HEK293 (cell line): ENCODE measurements around the gene CEP85.

Experiments used
- CTCF ChIA-PET: fragments of 350-600 bp; formaldehyde crosslinking; extraction: SDS; loops from one replicate; lab custom pipeline; 2021; ENCODE audit warnings: antibody characterized with exemption; lab: Yijun Ruan, JAX
- POLR2A ChIA-PET: fragments of 300-600 bp; formaldehyde crosslinking; extraction: SDS; loops from one replicate; lab custom pipeline; 2020; ENCODE audit warnings: antibody characterized with exemption, inconsistent platforms; lab: Yijun Ruan, JAX
- H3K27ac ChIP-seq: fragments of 200-500 bp; sonication (Bioruptor generic); 2 replicates; pipeline ENCODE4 v1.5.1; 2014; ENCODE audit warnings: low read depth, low read length, control low read depth, inconsistent platforms; ENCODE audit errors: extremely low read depth
- H3K36me3 ChIP-seq, 2 experiments: fragments of 200-500 bp in 1 of 2; sonication (Bioruptor generic) in 1 of 2; 1 replicate in 1 of 2; 2 replicates in 1 of 2; pipeline ENCODE4 v1.5.1; 2014 to 2017; ENCODE audit warnings: inconsistent platforms in 2 of 2, low read length in 2 of 2; ENCODE audit not compliant: control insufficient read depth in 2 of 2, insufficient read depth in 1 of 2
- H3K4me1 ChIP-seq: fragments of 200-500 bp; sonication (Bioruptor generic); 2 replicates; pipeline ENCODE4 v1.5.1; 2014; ENCODE audit warnings: mild to moderate bottlenecking, low read length, inconsistent platforms; ENCODE audit not compliant: control insufficient read depth, insufficient read depth
- H3K4me3 ChIP-seq: 2 replicates; pipeline ENCODE4 v1.5.1; 2011; ENCODE audit warnings: low read depth, mild to moderate bottlenecking, control low read depth, low read length, moderate library complexity
- H3K9me3 ChIP-seq: fragments of 200-500 bp; sonication (Bioruptor generic); 2 replicates; pipeline ENCODE4 v1.5.1; 2014; ENCODE audit warnings: low read depth, low read length, inconsistent platforms; ENCODE audit not compliant: control insufficient read depth, insufficient read depth
- EGR2 ChIP-seq: fragments of 450-650 bp; formaldehyde crosslinking; IDR thresholded peaks from 2 replicates; pipeline ENCODE4 v1.5.1; 2016; ENCODE audit warnings: low read depth, missing biosample characterization, missing genetic modification characterization
- FEZF1 ChIP-seq: fragments of 450-650 bp; formaldehyde crosslinking; IDR thresholded peaks from 2 replicates; pipeline ENCODE4 v1.5.1; 2016; ENCODE audit warnings: missing biosample characterization, missing genetic modification characterization
- GLIS1 ChIP-seq: fragments of 450-650 bp; formaldehyde crosslinking; IDR thresholded peaks from 2 replicates; pipeline ENCODE4 v1.5.1; 2016; ENCODE audit warnings: missing biosample characterization, missing genetic modification characterization
- KLF8 ChIP-seq: fragments of 450-650 bp; formaldehyde crosslinking; IDR thresholded peaks from 2 replicates; pipeline ENCODE4 v1.5.1; 2016; ENCODE audit warnings: missing biosample characterization, missing genetic modification characterization
- OVOL3 ChIP-seq: fragments of 450-650 bp; formaldehyde crosslinking; IDR thresholded peaks from 2 replicates; pipeline ENCODE4 v1.5.1; 2016; ENCODE audit warnings: missing biosample characterization, missing genetic modification characterization
- YY2 ChIP-seq: fragments of 450-650 bp; formaldehyde crosslinking; IDR thresholded peaks from 2 replicates; pipeline ENCODE4 v1.5.1; 2016; ENCODE audit warnings: missing biosample characterization, missing genetic modification characterization
- ZFP69B ChIP-seq: fragments of 450-650 bp; formaldehyde crosslinking; IDR thresholded peaks from 2 replicates; pipeline ENCODE4 v1.5.1; 2016; ENCODE audit warnings: missing biosample characterization, missing genetic modification characterization
- ZNF416 ChIP-seq: fragments of 450-650 bp; formaldehyde crosslinking; IDR thresholded peaks from 2 replicates; pipeline ENCODE4 v1.5.1; 2016; ENCODE audit warnings: missing biosample characterization, missing genetic modification characterization
- ZNF514 ChIP-seq: fragments of 450-650 bp; formaldehyde crosslinking; IDR thresholded peaks from 2 replicates; pipeline ENCODE4 v1.5.1; 2016; ENCODE audit warnings: missing biosample characterization, missing genetic modification characterization
- ZNF629 ChIP-seq: fragments of 450-650 bp; formaldehyde crosslinking; IDR thresholded peaks from 2 replicates; pipeline ENCODE4 v1.5.1; 2017; ENCODE audit warnings: missing biosample characterization, missing genetic modification characterization
- ZNF768 ChIP-seq: fragments of 450-650 bp; formaldehyde crosslinking; IDR thresholded peaks from 2 replicates; pipeline ENCODE4 v1.5.1; 2018; ENCODE audit warnings: missing biosample characterization, mild to moderate bottlenecking, missing genetic modification characterization
- TF ChIP-seq, protein P1 (sequence below): fragments of 450-650 bp; formaldehyde crosslinking; IDR thresholded peaks from 2 replicates; pipeline ENCODE4 v1.5.1; 2016; ENCODE audit warnings: missing biosample characterization, missing genetic modification characterization, low read depth
- TF ChIP-seq, protein P2 (sequence below): fragments of 450-650 bp; formaldehyde crosslinking; IDR thresholded peaks from 2 replicates; pipeline ENCODE4 v1.5.1; 2016; ENCODE audit warnings: missing biosample characterization, missing genetic modification characterization
- TF ChIP-seq, protein P3 (sequence below): fragments of 450-650 bp; formaldehyde crosslinking; IDR thresholded peaks from 2 replicates; pipeline ENCODE4 v1.5.1; 2017; ENCODE audit warnings: missing biosample characterization, missing genetic modification characterization
- TF ChIP-seq, protein P4 (sequence below): fragments of 450-650 bp; formaldehyde crosslinking; IDR thresholded peaks from 2 replicates; pipeline ENCODE4 v1.5.1; 2017; ENCODE audit warnings: missing biosample characterization, missing genetic modification characterization
- TF ChIP-seq, protein P5 (sequence below): fragments of 450-650 bp; formaldehyde crosslinking; IDR thresholded peaks from 2 replicates; pipeline ENCODE4 v1.5.1; 2016; ENCODE audit warnings: missing biosample characterization, missing genetic modification characterization
- TF ChIP-seq, protein P6 (sequence below): fragments of 450-650 bp; formaldehyde crosslinking; conservative IDR thresholded peaks from 2 replicates; pipeline ENCODE4 v1.5.1; 2016; ENCODE audit warnings: low read depth, missing biosample characterization, missing genetic modification characterization
- TF ChIP-seq, protein P7 (sequence below): sonication (generic); formaldehyde crosslinking; IDR thresholded peaks from 2 replicates; pipeline ENCODE4 v1.8.1; 2022; ENCODE audit warnings: mild to moderate bottlenecking, moderate library complexity, missing genetic modification reagents

The CEP85 gene

DNA sequence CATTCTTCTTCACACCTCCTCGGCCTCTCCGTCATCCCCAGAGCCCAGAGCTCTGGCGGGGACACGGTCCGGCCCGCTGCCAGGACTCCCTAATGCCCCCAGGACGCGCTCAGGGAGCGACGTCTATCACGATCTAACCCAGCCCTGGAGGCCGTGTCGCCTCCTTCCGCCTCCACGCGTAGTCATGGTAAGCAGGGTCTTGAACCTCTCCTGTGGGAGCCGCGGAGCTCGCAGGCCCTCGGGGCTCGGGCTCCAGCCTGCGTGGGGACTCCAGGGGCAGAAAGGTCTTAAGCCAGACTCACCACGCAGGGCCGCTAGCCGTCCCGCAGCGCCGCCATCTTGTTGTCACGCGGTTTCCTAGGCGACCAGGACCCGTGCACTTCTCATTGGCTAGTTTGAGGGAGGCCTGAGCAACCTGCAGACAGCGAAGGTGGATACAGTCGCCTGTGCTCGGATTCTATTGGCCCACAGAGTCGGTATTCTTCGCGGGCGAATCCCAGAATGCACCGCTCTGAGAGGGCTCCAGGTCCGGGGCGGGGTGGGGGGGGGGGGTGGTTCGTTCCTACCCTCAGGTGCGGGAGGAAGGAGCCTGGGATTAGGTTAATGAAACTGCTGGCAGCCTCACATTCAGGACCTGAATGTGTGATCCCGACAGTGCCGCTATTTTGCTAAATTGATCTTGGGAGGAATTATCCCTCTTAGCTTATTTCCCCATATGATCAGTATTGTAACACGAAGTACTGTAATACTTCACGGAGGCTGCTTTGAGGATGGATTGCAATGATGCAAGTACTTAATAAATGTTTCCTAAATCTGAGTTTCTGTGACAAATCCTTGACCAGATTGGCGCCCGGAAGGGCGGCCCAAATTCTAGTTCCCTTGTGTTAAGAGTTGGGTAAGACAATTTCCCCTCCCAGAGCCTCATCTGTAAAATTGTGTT, 72.6 kb downstream of the CEP85 start, which contains the start of gene UBXN11:
TSS of gene UBXN11 (minus strand) at position 347 of the 940 bp plus-strand sequence. CDS start 3,753 bp downstream, outside the sequence.
- H3K36me3 ChIP-seq: no peaks in the 10 kb centered on the region
- H3K27ac ChIP-seq: no peak within 1 kb of the TSS
- H3K9me3 ChIP-seq: no peaks in the 10 kb centered on the region
- H3K4me3 ChIP-seq: peak within 1 kb of the TSS; percentile 94
- H3K4me1 ChIP-seq: no peaks in the 10 kb centered on the region
- ChIA-PET CTCF (interaction anchor here (0.6 to 6.7 kb wide), 8 partner anchors 15 to 1567 kb away, joined by 3 to 39 read pairs (median 5); no protein-coding TSS in a partner anchor), POLR2A (interaction anchor here (0.6 to 1.4 kb wide), 4 partner anchors 15 to 125 kb away, joined by 3 to 5 read pairs (median 4); partner anchors contain the start of gene DHDDS)
- TF ChIP-seq, protein P1, sequence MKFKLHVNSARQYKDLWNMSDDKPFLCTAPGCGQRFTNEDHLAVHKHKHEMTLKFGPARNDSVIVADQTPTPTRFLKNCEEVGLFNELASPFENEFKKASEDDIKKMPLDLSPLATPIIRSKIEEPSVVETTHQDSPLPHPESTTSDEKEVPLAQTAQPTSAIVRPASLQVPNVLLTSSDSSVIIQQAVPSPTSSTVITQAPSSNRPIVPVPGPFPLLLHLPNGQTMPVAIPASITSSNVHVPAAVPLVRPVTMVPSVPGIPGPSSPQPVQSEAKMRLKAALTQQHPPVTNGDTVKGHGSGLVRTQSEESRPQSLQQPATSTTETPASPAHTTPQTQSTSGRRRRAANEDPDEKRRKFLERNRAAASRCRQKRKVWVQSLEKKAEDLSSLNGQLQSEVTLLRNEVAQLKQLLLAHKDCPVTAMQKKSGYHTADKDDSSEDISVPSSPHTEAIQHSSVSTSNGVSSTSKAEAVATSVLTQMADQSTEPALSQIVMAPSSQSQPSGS (tag by site-specific recombination): no peak
- TF ChIP-seq GLIS1 (tag by site-specific recombination) (peak; percentile 41; the same call in 1 of the 2 replicates), ZNF768 (tag by site-specific recombination) (no peak), FEZF1 (tag by site-specific recombination) (no peak), ZNF629 (tag by site-specific recombination) (no peak; the same call in 1 of the 2 replicates), KLF8 (tag by site-specific recombination) (peak; percentile 27; the same call in 1 of the 2 replicates), ZFP69B (tag by site-specific recombination) (no peak), EGR2 (no peak), ZNF416 (tag by site-specific recombination) (no peak), OVOL3 (tag by site-specific recombination) (no peak), ZNF514 (tag by site-specific recombination) (no peak), YY2 (tag by site-specific recombination) (peak; percentile 92)
- TF ChIP-seq, protein P2, sequence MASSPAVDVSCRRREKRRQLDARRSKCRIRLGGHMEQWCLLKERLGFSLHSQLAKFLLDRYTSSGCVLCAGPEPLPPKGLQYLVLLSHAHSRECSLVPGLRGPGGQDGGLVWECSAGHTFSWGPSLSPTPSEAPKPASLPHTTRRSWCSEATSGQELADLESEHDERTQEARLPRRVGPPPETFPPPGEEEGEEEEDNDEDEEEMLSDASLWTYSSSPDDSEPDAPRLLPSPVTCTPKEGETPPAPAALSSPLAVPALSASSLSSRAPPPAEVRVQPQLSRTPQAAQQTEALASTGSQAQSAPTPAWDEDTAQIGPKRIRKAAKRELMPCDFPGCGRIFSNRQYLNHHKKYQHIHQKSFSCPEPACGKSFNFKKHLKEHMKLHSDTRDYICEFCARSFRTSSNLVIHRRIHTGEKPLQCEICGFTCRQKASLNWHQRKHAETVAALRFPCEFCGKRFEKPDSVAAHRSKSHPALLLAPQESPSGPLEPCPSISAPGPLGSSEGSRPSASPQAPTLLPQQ (tag by site-specific recombination): no peak
- TF ChIP-seq, protein P3, sequence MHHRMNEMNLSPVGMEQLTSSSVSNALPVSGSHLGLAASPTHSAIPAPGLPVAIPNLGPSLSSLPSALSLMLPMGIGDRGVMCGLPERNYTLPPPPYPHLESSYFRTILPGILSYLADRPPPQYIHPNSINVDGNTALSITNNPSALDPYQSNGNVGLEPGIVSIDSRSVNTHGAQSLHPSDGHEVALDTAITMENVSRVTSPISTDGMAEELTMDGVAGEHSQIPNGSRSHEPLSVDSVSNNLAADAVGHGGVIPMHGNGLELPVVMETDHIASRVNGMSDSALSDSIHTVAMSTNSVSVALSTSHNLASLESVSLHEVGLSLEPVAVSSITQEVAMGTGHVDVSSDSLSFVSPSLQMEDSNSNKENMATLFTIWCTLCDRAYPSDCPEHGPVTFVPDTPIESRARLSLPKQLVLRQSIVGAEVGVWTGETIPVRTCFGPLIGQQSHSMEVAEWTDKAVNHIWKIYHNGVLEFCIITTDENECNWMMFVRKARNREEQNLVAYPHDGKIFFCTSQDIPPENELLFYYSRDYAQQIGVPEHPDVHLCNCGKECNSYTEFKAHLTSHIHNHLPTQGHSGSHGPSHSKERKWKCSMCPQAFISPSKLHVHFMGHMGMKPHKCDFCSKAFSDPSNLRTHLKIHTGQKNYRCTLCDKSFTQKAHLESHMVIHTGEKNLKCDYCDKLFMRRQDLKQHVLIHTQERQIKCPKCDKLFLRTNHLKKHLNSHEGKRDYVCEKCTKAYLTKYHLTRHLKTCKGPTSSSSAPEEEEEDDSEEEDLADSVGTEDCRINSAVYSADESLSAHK (tag by site-specific recombination): no peak
- TF ChIP-seq, protein P4, sequence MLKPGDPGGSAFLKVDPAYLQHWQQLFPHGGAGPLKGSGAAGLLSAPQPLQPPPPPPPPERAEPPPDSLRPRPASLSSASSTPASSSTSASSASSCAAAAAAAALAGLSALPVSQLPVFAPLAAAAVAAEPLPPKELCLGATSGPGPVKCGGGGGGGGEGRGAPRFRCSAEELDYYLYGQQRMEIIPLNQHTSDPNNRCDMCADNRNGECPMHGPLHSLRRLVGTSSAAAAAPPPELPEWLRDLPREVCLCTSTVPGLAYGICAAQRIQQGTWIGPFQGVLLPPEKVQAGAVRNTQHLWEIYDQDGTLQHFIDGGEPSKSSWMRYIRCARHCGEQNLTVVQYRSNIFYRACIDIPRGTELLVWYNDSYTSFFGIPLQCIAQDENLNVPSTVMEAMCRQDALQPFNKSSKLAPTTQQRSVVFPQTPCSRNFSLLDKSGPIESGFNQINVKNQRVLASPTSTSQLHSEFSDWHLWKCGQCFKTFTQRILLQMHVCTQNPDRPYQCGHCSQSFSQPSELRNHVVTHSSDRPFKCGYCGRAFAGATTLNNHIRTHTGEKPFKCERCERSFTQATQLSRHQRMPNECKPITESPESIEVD (tag by site-specific recombination): no peak
- TF ChIP-seq, protein P5, sequence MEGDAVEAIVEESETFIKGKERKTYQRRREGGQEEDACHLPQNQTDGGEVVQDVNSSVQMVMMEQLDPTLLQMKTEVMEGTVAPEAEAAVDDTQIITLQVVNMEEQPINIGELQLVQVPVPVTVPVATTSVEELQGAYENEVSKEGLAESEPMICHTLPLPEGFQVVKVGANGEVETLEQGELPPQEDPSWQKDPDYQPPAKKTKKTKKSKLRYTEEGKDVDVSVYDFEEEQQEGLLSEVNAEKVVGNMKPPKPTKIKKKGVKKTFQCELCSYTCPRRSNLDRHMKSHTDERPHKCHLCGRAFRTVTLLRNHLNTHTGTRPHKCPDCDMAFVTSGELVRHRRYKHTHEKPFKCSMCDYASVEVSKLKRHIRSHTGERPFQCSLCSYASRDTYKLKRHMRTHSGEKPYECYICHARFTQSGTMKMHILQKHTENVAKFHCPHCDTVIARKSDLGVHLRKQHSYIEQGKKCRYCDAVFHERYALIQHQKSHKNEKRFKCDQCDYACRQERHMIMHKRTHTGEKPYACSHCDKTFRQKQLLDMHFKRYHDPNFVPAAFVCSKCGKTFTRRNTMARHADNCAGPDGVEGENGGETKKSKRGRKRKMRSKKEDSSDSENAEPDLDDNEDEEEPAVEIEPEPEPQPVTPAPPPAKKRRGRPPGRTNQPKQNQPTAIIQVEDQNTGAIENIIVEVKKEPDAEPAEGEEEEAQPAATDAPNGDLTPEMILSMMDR (tag by site-specific recombination): peak; percentile 32; the same call in 1 of the 2 replicates
- TF ChIP-seq, protein P6, sequence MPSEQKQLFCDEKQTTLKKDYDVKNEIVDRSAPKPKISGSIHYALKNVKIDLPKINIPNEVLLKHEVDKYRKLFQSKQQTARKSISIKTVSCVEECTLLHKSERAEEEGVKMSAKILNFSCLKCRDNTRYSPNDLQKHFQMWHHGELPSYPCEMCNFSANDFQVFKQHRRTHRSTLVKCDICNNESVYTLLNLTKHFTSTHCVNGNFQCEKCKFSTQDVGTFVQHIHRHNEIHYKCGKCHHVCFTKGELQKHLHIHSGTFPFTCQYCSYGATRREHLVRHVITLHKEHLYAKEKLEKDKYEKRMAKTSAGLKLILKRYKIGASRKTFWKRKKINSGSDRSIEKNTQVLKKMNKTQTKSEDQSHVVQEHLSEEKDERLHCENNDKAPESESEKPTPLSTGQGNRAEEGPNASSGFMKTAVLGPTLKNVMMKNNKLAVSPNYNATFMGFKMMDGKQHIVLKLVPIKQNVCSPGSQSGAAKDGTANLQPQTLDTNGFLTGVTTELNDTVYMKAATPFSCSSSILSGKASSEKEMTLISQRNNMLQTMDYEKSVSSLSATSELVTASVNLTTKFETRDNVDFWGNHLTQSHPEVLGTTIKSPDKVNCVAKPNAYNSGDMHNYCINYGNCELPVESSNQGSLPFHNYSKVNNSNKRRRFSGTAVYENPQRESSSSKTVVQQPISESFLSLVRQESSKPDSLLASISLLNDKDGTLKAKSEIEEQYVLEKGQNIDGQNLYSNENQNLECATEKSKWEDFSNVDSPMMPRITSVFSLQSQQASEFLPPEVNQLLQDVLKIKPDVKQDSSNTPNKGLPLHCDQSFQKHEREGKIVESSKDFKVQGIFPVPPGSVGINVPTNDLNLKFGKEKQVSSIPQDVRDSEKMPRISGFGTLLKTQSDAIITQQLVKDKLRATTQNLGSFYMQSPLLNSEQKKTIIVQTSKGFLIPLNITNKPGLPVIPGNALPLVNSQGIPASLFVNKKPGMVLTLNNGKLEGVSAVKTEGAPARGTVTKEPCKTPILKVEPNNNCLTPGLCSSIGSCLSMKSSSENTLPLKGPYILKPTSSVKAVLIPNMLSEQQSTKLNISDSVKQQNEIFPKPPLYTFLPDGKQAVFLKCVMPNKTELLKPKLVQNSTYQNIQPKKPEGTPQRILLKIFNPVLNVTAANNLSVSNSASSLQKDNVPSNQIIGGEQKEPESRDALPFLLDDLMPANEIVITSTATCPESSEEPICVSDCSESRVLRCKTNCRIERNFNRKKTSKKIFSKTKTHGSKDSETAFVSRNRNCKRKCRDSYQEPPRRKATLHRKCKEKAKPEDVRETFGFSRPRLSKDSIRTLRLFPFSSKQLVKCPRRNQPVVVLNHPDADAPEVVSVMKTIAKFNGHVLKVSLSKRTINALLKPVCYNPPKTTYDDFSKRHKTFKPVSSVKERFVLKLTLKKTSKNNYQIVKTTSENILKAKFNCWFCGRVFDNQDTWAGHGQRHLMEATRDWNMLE: no peak
- TF ChIP-seq, protein P7, sequence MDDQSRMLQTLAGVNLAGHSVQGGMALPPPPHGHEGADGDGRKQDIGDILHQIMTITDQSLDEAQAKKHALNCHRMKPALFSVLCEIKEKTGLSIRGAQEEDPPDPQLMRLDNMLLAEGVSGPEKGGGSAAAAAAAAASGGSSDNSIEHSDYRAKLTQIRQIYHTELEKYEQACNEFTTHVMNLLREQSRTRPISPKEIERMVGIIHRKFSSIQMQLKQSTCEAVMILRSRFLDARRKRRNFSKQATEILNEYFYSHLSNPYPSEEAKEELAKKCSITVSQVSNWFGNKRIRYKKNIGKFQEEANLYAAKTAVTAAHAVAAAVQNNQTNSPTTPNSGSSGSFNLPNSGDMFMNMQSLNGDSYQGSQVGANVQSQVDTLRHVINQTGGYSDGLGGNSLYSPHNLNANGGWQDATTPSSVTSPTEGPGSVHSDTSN (CRISPR knock-in tag): no peak
